LoVo (cell line): ENCODE data around the gene TEAD1.

ENCODE experiments used
- DNase-seq: peaks from one replicate; pipeline ENCODE4 v3.0.0-alpha.2; 2016; ENCODE audit warnings: low spot score

TEAD1 gene

DNA sequence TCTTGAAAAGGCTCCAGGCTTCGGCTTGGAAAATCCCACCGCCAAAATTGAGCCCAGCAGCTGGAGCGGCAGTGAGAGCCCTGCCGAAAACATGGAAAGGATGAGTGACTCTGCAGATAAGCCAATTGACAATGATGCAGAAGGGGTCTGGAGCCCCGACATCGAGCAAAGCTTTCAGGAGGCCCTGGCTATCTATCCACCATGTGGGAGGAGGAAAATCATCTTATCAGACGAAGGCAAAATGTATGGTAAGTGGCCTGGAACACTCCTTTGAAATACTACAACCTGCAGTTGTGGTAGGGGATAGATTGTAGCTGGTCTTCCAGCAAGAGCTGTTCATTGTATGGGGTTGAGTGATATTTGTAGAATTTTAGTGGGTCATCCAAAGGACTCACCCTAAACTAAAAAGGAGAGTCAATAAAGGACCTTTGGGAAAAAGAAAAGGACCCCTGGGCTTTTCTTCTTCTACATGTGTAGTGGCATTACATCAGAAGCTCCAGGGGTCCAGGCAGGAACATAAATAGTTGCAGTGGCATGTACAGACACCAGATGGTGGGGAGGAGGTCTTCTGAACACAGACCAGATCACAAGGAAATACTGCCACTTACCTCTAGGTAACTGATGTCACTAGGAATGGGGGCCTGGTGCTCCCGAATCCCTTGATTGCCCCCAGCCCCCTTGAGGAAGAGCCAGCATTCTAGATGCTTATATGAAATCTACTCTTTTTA is 90.1 kb downstream of the TEAD1 start:
- DNase-seq = no peak

DNA sequence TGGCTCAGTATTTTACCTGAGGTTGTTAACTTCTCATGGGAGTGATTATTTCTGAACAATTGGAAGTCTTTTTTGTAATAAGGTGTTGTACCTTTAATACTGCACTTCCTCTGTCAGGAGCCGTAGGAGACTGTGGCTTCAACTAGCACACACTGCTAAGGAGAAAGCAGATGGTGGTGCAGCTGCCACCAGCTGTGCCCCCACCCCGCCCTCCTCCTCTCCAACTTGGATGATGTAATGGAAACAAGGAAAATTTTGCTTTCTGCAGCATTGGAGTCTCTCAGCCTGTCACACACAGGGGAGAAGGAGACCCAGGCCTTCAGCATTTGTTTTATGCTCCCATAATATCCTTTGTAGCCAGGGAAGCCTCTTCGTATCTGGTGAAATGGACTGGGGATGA is 91.2 kb downstream of the TEAD1 start:
- DNase-seq = no peak

DNA sequence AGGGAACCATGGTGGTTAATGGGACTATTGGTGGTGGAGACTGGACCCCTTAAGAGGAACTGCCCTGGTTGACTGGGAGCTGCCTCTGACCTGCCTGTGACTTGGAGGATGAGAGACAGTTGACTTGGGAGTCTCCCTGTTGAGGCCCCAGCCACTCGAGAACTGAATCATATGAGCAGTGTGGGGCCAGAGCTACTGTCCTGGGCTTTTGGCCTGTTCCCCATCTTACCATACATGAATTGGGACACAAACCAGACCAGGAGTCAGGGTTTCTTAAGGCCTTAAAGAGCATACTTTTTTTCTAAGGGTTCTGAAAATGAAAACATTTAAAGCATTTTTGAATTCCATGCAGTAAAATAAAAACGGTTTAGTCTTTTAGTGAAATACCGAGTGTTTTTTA is 92.8 kb downstream of the TEAD1 start:
- no peak for DNase-seq

DNA sequence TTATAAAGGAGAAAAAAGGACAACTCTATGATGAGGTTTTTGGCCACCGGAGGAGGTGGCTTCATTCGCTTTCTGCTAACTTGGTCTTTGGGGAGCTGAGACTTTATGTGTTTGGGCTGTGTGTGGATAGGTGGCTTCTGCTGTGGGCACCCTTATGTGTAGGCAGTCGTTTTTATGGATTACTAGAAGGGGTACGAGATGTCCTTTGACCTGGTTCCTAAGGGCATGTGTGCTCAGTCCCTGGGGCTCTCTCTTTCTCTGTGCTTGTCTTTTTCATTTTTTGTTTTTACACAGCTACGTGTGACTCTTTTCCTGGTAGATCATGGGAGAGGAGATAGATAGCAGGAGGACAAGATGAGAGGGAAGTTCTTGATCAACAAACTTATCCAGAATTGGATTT is 93.4 kb downstream of the TEAD1 start:
- no peak for DNase-seq

DNA sequence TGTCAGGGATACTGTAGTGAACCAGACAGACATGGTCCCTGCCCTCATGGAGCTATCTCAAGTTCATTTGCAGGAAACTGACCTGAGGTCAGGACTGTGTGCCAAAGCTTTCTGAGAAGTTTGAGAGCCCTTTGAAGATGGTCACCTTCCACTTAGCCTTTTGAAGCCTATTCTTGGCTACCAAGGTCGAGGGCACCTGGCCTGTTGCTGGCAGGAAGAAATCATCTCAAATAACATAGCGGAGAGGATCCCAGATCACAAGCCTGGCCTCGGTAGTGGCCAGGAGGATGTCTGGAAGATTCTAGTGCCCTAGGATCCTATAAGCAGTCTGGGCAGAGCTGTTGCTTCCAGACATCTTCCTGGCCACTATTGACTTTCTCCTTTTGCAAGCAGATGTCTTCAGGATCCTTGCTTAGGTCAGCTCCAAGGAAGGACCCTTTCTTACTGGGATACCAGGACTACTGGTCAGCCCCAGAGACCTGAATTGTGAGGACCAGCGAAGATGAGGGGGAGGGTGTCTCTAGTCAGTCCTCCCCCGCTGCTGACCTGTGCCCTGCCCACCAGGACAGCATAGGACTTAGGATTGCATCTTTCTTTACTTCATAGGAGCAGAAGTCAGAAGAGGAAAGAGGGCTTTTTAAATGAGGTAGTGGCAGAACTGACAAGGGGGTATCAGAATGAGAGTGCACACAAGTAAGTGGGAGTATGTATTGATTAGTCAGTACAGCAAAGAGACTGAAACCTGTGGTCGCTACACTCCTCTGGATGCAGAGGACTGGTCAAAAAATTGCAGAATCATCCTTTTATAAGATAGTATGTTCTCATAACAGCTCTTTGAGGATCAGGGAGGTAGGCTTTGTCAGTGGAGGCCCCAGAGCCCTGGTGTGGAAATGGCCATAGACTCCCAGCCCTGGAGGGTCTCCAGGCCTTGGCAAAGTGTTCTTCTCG is 94.8 kb downstream of the TEAD1 start:
- DNase-seq = no peak

DNA sequence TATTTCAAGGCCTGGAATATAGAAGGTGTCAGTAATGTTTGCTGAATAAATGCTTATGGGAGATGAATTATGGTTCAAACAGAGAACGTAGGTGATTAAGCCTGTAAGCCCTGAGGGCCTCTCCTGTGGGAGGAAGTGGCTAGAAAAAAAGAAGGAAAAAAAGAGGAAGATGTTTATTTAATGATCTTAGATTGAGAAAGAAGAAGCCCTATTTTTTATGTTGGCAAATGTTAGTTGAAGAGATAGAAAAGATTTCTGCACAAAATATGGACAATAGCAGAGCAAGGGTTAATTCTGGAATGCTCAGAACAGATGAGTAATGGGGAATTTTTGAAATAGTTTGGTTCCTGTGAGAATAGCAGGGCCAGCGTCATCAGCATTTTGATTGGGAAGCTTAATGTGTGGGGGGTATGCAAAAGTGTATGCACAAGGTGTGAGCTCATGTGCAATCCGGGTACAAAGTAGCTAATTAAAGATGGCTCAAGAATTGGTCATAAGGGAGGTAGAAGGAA is 95.7 kb downstream of the TEAD1 start:
- peak; percentile 9 for DNase-seq

DNA sequence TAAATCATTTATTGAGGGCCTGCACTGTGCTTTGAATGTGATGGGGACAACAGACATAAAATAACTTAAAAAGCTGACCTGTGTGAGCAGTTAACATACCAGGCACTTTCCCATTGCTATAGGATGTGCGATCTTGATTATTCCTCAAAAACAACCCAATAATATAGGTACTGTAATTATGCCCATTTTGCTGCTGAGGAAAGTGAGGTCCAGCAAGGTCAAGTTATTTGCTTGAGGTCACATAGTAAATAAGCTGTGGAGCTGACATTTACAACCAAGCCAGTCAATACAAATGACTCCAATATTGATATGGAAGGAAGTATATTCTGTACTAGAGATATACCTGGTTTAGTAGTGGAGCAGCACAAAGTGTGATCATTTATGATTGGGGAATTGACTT is 96.2 kb downstream of the TEAD1 start:
- no peak for DNase-seq

DNA sequence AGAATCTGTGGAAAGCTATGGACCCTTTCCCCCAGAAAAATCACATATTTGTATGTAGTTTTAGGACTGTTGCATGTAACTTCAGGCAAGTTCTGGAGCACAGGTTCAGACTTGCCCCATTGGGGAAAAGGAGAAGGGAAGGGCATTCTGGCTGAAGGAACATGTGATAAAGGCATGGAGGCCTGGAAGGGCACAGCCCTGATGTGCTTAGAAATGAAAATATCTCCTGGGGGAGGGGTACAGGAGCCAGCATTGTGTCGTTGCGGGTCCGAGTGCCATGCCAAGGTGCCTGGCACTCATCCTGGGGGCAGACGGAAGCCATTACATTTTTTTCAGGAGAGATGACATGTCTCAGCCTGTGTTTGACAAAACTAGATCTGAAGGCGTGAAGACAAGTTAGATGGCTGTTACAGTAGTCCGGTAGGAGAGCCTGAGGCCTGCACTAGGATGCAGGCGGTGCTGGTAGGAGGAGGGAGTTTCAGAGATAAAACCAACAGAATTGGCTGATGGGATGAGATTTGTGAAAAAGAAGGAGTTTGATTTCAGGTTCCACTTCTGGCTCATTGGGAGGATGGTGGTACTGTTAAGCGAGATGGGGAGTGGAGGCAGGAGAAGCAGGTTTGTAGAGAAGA is 96.9 kb downstream of the TEAD1 start:
- DNase-seq = no peak

DNA sequence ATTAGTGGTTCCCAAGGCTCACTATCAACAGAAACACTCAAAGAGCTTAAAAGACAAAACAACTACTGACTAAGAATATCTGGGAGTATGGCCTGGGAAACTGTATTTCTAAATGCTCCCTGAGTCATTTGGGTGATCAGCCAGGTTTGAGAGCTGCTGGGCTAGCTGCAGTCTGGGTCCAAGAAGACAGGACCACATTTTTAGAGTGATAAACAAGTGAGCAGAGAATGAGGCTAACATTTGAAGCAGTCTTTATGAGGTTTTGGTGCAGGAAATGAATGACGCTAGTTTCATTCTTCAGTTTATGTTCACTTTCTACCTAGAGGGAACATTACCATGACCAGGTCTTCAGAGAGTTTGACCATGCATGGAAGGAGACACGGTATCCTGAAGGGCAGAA is 97.7 kb downstream of the TEAD1 start:
- no peak for DNase-seq

DNA sequence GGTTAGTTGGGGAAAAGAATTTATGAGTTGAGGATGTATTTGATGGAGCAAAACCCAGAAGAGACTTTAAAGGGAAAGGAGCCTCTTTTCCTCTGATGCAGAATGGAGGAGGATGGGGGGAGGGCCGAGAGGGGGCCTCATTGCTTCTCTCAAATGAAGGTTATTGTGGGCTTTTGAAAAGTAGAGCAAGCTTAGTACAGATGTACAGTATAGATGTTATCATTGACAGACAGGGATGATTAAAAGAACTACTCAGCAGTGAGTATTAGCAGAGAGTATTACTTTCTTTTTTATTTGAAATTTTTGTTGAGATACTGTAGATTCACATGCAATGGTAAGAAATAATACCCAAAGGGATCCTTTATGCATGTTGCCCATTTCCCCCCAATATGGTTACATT is 98.1 kb downstream of the TEAD1 start:
- no peak for DNase-seq

DNA sequence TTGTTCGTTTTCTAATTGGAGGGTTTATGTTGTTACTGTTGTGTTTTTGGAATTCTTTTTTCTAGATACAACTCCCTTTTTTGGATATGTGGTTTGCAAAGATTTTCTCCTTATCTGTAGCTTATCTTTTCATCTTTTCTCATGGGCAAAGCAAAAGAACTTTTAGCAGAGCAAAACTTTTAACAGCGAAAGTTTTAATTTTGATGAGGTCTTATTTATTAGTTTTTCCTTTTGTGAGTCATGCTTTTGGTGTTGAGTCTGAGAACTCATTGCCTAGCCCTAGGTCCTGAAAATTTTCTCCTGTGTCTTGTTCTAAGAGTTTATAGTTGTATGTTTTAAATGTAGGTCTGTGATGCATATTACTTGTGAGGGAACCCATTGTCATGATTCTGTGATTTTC is 99.4 kb downstream of the TEAD1 start:
- no peak for DNase-seq

DNA sequence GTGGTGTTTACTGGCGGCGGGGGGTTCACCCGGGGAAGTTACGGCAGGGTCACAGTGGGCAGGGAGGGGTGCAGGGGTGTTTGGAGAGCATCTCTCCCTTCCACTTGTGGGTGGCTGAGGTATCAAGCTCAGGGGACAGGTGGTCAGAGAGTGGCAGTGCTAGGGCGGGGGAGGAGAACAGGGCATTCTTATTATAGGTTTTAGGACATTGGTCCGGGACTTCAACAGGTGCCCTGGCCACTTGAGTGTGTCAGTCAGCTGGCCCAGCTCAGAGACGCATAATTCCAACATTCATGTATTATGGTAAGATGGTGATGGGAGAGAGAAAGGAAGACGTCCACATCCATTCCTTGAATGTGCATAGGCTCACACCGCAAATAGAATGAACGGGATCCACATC is 101.7 kb downstream of the TEAD1 start:
- DNase-seq = no peak

DNA sequence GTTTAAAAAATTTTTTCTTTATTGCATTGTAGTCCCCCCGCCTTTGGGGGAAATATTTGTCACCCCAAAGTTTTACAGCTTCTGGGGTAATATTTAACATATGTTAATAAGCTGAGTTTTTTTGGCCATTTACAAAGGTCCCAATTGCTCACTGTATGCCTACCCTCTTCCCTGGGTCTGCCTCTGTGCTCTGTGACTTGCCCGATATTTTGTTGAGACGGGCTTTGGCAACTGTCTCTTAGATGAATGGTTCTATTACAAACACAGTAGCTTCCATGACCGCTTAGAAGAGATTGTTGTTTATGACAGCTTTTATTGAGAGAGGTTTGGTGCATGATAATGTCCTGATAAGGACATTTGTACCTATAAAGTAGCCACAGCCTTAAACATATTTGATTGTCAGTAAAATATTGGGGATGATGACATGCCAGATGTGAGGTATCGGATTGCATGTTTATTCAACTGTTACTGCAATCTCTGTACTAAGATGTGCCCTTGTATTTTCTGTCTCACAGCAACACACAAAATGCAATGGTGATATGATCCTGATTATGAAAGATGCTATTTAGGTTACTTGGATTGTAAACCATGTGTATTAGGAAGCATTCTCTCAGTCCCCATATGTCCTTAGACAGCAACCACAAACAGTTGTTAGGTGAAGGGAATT is 103.1 kb downstream of the TEAD1 start:
- DNase-seq = no peak

DNA sequence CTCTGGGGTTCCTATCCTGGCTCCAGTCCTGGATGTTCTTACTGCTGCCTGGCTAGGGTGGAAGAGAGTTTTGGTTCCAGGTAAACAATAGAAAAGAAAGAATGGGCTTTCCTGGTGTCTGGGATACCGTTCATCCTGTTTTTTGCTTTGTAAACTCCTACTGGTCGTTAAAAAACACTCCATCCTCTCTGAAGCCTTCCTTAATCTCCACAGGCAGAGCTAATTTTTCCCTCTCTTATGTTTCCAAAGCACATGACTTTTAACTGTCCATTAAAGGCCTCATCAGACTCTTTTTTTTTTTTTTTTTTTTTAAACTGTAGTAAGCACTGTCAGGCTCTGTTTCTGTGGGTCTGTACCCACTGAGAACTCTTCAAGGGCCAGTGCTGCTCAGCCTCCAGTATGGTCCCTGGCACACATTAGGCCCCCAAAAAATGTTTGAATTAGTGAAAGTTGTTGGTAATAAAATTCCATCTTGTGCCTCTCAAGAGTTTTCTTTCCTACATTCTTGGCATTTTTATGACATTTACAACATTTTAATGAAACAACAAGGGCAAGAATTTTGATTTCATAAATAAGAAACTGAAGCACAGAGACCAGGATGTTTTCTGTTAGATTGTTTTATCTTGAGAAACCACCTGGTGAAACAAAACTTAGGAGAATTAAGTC is 104.2 kb downstream of the TEAD1 start:
- DNase-seq = no peak

DNA sequence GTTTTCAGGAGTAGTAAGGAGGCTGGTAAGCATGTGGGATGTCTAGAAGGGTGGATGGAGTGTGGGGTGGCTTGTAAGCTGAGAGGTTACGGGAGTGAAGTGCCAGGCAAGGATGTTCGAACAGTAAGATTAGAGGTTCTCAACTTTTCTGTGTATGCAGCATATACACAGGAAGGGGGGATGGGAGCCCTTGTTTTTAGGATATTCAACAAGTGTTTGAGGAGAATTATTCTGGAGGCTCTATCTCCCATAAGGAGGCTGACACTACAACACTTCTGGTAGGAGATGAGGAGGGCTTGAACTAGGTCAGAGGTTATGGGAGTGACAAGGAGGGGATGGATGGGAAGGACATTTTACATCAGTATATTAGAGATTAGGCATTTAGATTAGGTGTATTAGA is 109.5 kb downstream of the TEAD1 start:
- DNase-seq = no peak

DNA sequence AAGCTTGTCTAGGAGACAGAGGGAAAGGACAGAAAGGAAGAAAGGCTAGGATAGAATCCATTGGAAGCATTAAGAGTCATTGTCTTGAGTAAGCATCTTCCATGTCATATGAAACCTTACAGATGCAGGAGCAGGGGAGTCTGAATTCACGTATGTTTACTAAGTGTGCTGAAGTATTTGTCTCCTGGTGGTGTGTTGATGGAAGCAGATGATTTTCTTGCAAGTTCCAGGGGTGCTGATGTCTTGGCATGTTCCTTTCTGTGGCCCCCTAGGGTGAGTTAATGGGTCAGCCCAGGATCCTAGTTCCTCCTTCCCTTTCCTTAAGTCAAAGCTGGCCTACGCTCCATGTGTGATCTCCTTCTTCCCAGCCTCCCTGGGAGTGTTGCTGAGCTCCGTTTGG is 110.2 kb downstream of the TEAD1 start:
- no peak for DNase-seq

DNA sequence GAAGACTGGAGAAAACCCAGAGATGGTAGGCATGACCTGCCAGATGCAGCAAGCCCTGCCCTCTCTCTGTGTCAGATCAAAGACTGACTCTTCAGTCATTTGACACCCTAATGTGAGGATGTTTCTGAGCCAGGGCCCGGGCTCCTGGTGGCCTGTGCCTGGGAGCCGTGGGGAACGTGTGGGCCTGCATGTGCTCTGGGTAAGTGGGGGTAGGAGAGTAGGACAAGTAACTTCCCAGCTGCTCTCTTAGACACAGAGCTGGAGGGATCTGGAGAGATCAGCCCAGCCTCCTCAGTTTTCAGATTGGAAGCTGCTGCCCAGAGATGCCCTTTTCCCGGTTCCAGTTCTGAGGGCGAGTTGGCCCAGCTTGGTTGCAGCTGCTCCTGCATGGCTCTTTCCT is 110.8 kb downstream of the TEAD1 start:
- no peak for DNase-seq

DNA sequence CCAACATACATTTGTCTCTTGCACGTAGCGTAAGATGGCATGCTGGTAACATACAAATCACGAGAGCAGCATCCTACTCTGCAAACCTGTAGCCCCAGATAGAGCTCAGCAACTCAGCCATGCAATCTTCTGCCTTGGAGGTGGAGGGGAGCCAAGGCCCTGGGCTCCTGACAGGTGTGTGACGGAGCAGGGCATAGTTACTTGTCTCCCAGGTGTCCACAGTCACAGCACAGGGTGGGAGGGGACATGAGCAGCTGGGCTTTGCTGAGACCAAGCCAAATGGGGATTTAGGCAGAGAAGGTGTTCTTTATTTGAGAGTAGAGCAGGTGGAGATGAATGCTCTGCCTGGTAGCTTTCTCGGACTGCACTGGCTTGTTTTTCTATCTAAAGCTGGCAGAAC is 111.7 kb downstream of the TEAD1 start:
- no peak for DNase-seq

DNA sequence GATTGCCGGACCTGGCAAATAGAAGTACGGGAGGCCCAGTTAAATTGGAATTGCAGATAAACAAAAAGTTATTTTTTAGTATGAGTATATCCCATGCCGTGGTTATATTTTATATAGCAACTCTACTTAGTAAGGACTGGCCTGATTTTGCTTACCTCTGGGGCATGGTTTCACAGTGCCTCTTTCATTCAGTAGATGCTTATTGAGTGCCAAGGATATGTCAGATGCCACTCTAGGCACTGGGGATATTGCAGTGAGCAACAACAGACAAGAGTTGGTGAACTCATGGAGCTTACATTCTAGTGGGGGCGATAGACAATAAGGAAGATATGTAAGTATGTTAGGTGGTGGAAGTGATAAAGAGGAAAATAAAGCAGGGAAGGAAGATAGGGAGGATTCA is 112.2 kb downstream of the TEAD1 start:
- DNase-seq = no peak

DNA sequence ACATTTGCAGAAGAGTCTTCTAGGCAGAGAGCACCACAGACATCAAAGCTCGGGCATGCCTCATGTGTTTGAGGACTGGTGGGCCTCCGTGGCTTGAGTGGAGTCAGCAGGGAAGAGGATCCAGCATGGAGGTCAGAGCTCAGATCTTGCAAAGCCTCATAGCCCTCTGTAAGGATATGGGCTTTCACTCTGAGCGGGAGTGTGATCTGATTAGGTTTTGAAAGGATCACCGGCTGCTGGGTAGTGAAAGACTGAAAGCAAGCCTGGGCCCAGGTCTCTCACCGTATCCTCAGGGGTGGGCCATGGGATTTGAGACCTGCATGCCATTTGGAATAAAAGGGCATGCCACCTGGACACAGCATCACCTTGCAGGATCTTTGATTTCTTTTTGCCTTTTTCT is 112.7 kb downstream of the TEAD1 start:
- DNase-seq = no peak

DNA sequence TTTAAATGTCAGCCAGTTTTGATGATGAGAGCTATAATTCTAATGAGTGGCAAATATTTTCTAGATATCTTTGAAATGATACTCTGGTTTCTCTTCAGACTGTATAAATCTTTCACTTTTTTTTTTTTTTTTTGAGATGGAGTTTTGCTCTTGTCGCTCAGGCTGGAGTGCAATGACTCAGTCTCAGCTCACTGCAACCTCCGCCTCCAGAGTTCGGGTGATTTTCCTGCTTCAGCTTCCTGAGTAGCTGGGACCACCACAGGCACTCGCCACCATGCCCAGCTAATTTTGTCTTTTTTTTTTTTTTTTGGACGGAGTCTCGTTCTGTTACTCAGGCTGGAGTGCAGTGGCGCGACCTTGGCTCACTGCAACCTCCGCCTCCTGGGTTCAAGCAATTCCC is 113.6 kb downstream of the TEAD1 start:
- no peak for DNase-seq

DNA sequence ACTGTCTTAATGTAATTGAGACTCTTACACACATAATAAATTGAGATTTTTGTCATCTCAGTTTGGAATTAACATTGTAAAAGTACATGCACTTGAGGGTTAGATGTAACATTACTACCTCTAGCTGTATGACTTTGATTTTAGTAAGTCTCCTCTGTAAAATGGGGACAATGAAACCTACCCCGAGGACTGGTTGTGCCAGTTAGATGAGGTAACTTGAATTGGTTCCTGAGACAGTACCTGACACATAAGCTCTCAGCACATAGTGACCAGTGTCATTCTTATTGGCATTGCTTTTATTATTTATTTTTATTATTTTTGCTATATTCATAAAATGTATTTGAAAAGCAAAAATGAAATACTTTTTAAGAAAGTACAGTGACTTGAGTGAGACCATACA is 114.8 kb downstream of the TEAD1 start:
- no peak for DNase-seq
